C4-2B (cell line): ENCODE measurements around the gene TULP3.

Source experiments
- H3K27ac ChIP-seq: fragments of 450-650 bp; 2 replicates; pipeline ENCODE4 v1.5.1; 2017
- CTCF ChIP-seq: fragments of 450-650 bp; conservative IDR thresholded peaks from 2 replicates; pipeline ENCODE4 v1.5.1; 2017; ENCODE audit warnings: mild to moderate bottlenecking
- ZFX ChIP-seq: fragments of 450-650 bp; IDR thresholded peaks from 2 replicates; pipeline ENCODE4 v1.6.1; 2017

TULP3 gene

DNA sequence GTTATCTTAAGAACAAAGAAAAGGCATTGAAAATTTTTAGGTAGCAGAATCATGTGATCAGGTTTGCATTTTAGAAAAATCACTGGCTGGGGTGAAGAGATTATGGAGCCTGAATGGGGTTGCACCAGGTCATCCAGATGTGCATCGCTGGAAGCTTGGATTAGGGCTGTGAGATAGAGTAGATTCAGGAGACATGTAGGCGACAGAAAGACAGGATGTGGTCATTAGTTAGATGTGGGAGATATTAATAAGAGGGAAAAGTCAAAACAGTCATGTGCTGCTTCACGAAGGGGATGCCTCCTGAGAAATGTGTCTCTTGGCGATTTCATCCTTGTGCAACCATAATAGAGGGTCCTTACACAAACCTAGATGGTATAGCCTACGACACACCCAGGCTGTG is 93.6 kb downstream of the TULP3 start:
- TF ChIP-seq ZFX, result no peak
- TF ChIP-seq CTCF, result no peak
- H3K27ac ChIP-seq, result no peak overlapping the region

DNA sequence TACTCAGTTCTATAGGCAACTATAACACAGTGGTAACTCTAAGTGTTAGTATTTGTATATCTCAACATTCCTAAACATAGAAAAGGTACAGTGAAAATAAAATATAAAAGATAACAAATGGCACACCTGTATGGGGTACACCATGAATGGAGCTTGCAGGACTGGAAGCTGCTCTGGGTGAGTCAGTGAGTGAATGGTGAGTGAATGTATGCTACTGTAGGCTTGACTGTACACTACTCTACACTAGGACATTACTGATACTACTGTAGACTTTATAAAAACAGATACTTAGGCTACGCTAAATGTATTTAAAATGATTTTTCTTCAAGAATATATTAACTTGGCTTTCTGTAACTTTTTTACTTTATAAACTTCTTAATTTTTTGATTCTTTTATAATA is 94.0 kb downstream of the TULP3 start:
- H3K27ac ChIP-seq, result no peak overlapping the region
- TF ChIP-seq ZFX (no peak), CTCF (no peak)

GRCh38 chr12:2986876-2987275 is 96.2 kb downstream of the TULP3 start:
- TF ChIP-seq ZFX (no peak), CTCF (no peak)
- H3K27ac ChIP-seq, result no peak overlapping the region

DNA sequence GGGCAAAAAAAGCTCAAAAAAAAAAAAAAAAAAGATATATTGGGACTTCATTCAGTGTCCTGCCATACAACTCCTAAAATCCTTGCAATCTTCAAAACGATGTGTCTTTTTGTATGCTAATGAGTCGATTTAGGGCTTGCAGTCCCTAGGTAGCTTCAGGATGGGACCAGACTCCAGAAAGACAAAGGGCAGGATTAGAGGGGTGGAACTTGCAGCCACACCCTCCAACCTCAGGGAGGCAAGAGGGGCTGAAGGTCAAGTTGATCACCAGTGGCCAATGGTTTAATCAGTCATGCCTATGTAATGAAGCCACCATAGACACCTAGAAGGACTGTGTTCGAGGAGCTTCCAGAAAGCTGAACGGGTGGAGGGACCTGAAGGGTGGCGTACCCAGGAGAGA is 97.8 kb downstream of the TULP3 start:
- H3K27ac ChIP-seq, result no peak overlapping the region
- TF ChIP-seq ZFX (no peak), CTCF (no peak)
